Measurements from ENCODE around the gene DNAJA3.

DNA sequence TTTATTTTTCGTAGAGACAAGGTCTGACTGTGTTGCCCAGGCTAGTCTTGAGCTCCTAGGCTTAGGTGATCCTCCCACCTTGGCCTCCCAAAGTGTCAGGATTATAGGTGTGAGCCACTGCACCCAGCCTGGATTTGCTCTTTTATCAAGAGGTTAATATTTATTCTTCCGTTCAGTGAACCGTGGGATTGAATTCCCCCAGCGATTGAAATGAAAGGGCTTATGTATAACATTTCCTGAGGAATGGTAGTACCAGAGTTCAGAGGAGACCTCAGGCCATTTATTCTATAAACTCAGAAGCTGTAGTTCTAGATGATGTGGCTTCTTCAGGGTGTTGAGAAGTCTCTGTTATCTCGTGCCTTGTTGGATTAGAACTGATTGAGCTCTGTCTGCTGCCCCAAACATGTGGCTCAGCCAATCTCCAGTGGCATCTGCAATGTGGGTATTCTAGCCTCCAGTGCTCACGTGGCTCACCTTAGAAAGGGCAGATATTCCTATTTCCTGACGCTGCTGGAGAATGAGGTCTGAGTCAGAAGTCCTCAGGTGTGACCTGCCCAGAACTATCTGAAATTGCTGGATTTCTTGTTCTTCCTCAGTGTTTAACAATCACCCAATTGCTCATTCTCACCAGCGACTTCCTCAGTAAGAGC lies 73.0 kb downstream of the DNAJA3 start:
- no peak for TF ChIP-seq EZH2 (IDR thresholded peaks at IDR 0.05; ENCODE audit: insufficient read depth, poor library complexity, severe bottlenecking)
- no peak for TF ChIP-seq EZH2phosphoT487 (IDR thresholded peaks at IDR 0.05; ENCODE audit: insufficient read depth, low read depth)
